ENCODE measurements around the gene IKBKG.
"Not testable (repeated sequence)": the region's sequence is repeated elsewhere in the genome, so short reads cannot be mapped to it uniquely, and the experiment has no call there.

IKBKG gene

GRCh38 chrX:154525606-154526490 lies 21.6 kb upstream of the IKBKG start:
- no peak for DNase-seq (ENCODE audit: low read depth in 2 of 2)

- DNase-seq (ENCODE audit: low read depth in 2 of 2): no peak
These were observed 20.3 kb upstream of the IKBKG start for GRCh38 chrX:154526901-154527675.

GRCh38 chrX:154529206-154529612 lies 18.2 kb upstream of the IKBKG start:
- DNase-seq (ENCODE audit: low read depth in 2 of 2): no peak

- no peak for DNase-seq (ENCODE audit: low read depth in 2 of 2)
These were observed 17.1 kb upstream of the IKBKG start for GRCh38 chrX:154530286-154530685.

- DNase-seq (ENCODE audit: low read depth in 2 of 2): no peak
These were observed 15.8 kb upstream of the IKBKG start for GRCh38 chrX:154531626-154532025.

GRCh38 chrX:154532690-154533089 lies 14.7 kb upstream of the IKBKG start:
- DNase-seq (ENCODE audit: low read depth in 2 of 2): no peak

- peak; percentile 70 to 71 for DNase-seq (ENCODE audit: low read depth in 2 of 2)
These were observed 12.7 kb upstream of the IKBKG start for GRCh38 chrX:154534526-154535322.

GRCh38 chrX:154535892-154536291 lies 11.5 kb upstream of the IKBKG start:
- DNase-seq (ENCODE audit: low read depth in 2 of 2): no peak

GRCh38 chrX:154539077-154539476 lies 8.3 kb upstream of the IKBKG start:
- no peak for DNase-seq (ENCODE audit: low read depth in 2 of 2)

GRCh38 chrX:154540365-154540764 lies 7.1 kb upstream of the IKBKG start:
- DNase-seq (ENCODE audit: low read depth in 2 of 2): not testable (repeated sequence)

GRCh38 chrX:154540897-154541535 lies 6.4 kb upstream of the IKBKG start:
- no peak for DNase-seq (ENCODE audit: low read depth in 2 of 2)

- no peak for DNase-seq (ENCODE audit: low read depth in 2 of 2)
These were observed 5.9 kb upstream of the IKBKG start for GRCh38 chrX:154541589-154541895.

GRCh38 chrX:154541896-154542722 lies 5.3 kb upstream of the IKBKG start:
- DNase-seq (ENCODE audit: low read depth in 2 of 2): peak; percentile 46 to 55

GRCh38 chrX:154542723-154543424 lies 4.5 kb upstream of the IKBKG start:
- no peak for DNase-seq (ENCODE audit: low read depth in 2 of 2)

- no peak for DNase-seq (ENCODE audit: low read depth in 2 of 2)
These were observed 1.6 kb upstream of the IKBKG start for GRCh38 chrX:154545673-154546274.

GRCh38 chrX:154546354-154547244 lies 821 bp upstream of the IKBKG start, which contains the start of gene G6PD:
Gene G6PD, minus strand, starts transcription at chrX:154546846. Its CDS starts 691 bp downstream, at chrX:154546155.
- peak; percentile 64 to 75 for DNase-seq (ENCODE audit: low read depth in 2 of 2)

- no peak for DNase-seq (ENCODE audit: low read depth in 2 of 2)
These were observed 552 bp downstream of the IKBKG start for GRCh38 chrX:154548028-154548316.

- no peak for DNase-seq (ENCODE audit: low read depth in 2 of 2)
These were observed 2.3 kb downstream of the IKBKG start for GRCh38 chrX:154549766-154550165.
